ENCODE measurements around the gene CRK.
A peak's percentile ranks its signal among the peaks of the same experiment; 100 is the strongest.
"Not testable (repeated sequence)": the region's sequence is repeated elsewhere in the genome, so short reads cannot be mapped to it uniquely, and the experiment has no call there.

Gene CRK

DNA sequence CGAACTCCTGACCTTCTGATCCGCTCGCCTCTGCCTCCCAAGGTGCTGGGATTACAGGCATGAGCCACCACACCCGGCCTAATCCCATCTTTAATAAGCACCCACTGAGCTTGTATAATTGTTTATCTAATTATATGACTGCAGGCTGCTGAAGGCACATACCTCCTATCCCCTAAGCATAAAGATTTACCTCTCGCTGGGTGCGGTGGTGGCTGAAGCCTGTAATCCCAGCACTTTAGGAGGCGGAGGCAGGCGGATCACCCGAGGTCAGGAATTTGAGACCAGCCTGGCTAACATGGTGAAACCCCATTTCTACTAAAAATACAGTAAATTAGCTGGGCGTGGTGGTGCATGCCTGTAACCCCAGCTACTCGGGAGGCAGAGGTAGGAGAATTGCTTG lies 35.9 kb downstream of the CRK start:
- no peak for DNase-seq

DNA sequence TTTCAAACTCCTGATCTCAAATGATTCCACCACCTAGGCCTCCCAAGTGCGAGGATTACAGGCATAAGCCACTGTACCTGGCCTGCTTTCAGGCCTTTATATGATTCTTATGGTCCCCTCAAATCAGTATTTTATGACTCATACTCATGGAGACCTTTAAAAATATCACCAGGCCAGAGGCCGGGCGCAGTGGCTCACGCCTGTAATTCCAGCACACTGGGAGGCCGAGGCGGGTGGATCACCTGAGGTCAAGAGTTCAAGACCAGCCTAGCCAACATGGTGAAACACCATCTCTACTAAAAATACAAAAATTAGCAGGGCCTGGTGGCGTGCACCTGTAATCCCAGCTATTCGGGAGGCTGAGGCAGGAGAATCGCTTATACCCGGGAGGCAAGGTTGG lies 37.6 kb downstream of the CRK start:
- not testable (repeated sequence) for DNase-seq

DNA sequence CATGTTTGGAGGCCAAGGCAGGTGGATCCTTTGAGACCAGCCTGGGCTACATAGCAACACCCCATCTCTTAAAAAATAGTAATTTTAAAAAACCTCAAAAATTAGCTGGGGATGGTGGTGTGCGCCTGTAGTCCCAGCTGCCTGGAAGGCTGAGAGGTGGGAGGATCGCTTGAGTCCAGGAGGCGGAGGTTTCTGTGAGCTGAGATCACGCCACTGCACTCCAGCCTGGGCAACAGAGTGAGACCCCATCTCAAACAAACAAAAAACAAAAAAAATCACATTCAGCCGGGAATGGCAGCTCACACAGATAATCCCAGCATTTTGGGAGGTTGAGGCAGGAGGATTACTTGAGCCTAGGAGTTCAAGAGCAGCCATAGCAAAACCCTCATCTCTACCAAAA lies 39.6 kb downstream of the CRK start:
- no peak for DNase-seq

DNA sequence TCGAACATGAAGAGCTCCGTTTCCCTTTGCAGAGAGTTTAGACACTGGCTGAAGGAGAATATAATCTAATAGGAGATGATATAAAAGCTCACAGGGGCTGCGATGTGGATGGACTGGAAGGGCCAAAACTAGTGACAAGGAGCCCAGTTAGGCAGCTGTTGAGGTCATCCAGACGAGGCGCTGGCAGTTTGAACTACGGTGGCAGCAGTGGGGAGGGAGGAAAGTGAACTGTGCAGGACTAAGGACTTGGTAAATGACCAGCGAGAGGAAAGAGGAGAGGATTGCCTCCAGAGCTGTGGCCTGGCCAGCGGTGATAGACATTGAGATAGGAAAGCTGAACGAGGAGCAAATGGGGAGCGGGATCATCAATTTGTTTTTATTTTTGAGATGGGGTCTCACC lies 41.4 kb downstream of the CRK start:
- no peak for DNase-seq

DNA sequence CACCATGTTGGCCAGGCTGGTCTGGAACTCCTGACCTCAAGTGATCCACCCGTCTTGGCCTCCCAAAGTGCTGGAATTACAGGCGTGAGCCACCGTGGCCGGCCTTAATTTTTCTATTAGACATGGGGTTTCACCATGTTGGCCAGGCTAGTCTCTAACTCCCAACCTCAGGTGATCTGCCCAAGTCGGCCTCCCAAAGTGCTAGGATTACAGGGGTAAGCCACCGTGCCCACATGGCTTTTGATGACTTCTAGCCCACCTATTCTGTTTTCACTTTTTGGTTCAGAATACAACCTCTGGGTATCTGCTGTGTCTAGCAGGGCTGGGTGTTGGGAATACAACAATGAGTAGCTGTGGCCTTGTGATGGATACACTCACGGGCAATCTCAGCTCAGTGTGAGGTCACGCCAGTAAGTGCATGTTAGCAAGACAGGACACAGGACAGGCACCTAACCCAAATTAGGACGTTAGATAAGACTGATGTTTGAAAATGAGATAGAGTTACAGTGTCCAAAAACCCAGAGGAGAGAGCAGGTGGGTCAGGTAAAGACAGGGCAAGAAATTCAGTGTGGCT lies 41.9 kb downstream of the CRK start:
- DNase-seq: no peak

DNA sequence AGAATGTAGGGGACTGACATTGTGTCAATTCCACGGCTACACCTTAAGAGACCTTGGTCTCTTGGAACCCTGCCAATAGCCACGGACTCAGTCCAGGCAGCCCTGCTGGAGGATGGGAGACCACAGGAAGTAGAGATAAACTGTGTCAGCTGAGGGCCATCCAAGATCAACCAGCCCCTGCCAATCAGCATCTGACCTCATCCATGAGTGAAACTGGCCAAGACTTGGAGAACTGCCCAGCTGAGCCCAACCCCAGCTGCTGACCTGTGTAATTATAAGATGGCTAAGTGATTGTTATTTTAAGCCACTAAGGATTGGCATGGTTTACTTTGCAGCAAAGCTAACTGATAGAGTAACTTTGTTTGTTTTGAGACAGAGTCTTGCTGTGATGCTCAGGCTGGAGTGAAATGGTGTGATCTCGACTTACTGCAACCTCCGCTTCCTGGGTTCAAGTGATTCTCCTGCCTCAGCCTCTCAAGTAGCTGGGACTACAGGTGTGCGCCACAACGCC lies 42.7 kb downstream of the CRK start:
- DNase-seq: no peak

DNA sequence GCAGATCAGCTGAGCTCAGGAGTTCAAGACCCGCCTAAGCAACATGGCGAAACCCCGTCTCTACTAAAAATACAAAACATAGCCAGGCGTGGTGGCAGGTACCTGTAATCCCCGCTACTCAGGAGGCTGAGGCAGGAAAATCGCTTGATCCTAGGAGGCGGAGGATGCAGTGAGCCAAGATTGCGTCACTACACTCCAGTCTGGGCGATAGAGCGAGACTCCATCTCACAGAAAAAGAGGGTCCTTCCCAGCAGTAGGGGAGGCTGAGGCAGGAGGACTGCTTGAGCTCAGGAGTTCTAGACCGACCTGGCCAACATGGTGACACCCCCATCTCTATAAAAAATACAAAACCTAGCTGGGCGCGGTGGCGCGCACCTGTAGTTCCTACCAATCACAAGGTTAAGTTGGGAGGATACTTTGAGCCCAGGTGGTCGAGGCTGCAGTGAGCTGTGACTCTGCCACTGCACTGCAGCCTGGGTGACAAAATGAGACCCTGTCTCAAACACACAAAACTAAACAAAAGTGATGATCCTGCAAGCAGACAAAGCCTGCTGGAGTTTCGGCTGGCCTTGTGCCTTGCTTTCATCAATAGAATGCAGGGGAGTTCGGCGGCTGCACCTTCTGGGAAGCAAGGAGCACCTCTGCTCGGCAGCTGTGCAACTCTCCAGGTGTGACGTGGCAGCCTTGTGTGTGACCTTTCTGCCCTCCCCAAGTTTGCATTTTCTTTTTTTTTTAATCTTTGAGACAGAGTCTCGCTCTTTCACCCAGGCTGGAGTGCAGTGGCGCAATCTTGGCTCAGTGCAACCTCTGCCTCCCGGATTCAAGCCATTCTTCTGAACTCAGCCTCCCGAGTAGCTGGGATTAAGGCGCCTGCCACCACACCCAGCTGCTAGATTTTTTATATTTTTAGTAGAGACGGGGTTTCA lies 43.6 kb downstream of the CRK start:
- no peak for DNase-seq

DNA sequence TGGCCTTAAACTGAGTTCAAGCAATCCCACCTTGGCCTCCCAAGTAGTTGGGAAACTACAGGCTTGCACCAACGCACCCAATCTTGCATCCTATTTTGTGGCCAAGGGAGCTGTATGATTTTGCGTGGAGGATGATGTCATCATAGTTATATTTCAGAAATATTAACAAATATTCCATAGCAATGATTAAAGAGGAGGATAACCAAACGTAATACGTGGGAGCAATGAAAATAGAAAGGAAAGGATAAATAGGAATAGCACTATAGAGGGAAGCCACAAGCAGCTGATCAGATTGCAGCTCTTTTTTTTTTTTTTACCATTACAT lies 53.8 kb downstream of the CRK start:
- no peak for DNase-seq

DNA sequence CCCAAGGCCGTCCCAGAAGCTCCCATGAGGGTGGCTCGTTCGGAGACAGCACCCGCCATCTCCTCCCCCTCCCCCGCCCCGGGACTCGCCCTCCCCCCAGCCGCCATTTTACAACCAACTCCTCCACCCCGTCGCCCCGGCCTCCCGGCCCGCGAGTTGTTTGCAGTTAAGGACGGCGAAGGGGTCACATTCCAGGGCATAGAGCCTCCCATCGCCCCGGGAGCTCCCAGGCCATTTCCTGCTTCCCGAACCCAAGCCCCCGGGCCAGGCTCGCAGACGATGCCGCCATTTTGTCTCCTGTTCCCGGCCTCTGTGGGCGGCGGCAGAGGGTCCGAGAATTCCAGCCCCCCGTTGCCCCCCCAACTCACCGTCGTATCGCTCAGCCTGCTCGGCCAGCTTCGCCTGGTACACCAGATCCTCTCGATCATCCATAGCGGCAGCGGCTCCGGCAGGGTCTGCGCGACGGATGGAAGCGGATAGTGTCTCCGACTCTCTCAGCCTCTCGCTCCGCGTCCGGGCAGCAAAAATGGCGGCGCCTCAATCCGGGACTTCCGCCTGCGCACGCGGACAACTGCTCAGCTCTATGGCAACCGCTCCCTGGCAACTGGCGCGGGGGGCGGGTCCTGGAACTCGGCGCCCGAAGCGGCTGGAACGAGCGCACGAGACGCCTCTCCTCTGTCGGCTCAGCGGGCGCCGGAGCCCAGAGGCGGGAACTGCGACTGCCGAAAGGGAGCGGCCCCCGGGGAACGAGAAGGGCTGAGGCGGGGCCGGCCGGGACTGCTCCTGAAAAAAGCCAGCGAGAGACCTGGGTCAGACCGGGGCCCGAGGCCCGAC lies 56.1 kb downstream of the CRK start, which contains the start of gene YWHAE:
YWHAE (minus strand) TSS at position 544 of the 834 bp plus-strand sequence; CDS start at position 432, 112 bp downstream.
- DNase-seq: peak; percentile 83

DNA sequence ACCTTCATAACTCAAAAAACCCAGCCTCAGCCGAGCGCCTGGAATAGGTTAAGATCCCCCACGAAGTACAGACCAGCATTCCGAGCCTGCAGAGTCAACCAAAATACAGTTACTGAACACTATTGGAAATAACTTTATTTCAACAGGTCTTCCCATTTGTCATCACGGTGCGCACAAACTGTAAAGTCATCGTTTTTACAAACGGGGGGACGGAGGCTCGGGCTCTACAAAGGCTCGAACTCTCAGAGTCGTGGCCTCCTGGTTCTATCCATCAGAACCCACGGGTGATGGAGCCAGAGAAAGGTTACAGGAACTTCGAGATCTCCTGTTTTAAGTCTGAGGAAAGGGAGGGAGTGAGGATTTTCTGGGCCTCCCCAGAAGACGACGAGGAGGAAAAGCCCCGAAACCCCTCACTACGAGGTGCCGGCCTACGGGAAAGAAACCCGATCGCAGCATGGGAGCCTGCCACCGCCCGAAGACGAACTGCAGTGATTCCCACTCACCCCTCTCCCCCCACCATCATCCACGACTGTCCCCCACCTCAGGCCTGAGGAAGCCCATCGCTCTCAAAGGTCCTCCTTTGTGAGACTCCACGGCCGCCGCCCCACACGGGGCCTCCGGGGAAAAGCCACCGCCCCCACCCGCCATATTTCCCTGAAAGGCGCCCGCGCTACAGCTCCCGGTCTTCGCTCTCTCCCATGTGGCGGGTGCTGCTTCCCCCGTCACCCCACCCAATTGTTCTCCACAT lies 56.9 kb downstream of the CRK start:
- DNase-seq: no peak

DNA sequence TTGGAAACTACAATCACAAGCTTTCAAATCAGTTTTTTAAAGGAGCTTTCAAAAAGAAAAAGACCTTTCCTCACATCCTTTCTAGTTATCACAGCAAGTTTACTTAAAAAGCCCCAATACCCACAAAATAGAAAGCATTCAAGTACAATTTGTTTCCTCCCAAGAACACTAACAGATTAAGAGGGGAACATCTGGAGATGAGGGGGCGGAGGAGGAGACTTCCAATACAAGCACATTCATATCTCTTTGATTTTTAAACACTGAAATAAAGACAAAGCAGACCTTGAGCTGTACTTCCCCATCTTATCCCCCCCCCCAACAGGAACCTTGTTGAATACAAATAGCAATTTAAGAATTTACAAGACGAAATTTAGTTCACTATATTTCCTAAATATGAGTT lies 58.0 kb downstream of the CRK start:
- DNase-seq: no peak

DNA sequence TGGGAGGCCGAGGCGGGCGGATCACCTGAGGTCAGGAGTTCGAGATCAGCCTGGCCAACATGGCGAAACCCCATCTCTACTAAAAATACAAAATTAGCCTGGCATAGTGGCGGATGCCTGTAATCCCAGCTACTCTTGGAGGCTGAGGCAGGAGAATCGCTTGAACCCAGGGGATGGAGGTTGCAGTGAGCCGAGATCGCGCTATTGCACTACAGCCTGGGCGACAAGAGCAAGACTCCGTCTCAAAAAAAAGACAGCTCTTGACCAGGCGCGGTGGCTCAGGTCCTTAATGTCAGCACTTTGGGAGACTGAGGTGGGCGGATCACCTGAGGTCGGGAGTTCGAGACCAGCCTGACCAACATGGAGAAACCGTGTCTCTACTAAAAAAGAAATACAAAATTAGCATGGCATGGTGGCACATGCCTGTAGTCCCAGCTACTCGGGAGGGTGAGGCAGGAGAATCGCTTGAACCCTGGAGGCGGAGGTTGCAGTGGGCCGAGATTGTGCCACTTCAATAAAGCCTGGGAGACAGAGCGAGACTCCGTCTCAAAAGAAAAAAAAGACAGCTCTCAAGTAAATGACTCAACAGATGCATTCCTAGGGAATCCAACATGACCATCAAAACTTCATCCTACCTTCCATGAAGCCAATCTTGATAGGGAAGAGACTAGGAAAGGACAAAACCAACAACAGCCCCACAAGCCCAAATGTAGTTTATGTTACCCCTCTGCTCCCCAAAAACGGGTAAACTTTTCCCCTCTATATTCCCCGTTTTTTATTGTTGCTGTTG lies 60.0 kb downstream of the CRK start:
- DNase-seq: not testable (repeated sequence)

DNA sequence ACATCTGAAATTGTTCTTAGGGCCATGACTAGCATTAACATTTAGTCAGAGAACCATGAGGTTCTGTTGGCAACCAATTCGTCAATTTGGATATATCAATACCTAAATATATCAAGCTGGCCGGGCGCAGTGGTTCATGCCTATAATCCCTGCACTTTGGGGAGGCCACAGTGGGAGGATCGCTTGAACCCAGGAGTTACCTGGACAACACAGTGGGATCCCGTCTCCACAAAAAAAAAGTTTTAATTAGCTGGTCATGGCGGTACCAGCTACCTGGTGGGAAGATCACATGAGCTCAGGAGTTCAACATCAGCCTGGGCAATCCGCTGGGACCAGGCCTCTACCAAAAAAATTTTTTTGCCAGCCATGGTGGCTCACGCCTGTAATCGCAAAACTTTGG lies 64.5 kb downstream of the CRK start:
- DNase-seq: no peak

DNA sequence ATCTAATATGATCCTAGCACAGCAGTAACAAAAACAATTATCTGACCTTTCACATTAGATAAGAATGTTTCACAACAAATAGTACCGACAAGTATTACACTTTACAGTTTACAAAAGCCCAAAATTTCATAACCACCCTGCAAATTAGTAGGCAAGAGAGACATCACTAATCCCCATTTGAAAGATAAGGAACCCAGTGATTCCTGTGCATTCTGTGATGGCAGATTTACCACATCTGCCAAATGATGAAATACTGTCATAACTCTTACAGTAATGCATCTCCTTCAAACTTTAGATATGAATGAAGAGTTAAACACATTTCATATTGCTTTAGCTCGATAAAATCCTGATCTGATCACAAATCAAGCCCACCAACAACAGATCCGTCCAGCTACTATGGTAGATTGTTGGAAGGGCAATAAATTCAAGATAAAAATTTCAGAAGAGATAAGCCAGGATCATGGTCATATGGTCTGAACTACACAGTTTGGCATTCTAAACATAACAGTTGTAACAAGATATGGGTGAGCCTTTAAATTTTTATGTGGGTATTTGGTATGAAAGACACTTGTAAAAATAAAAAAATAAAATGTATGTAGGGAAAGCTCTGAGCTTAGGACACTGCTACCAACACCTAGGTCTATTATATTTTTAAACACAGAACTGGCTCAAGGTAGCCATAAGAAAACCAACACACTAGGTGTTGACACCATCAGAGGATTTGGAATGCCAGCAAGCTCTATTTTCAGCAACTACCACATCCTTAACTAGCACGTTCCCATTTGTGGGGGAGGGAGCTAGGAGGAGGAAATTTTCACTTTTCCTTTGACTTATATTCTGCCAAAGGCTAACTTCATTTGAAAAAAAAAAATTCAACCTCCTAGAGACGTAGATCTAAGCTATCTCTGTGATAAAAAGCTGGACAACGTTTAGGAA lies 65.3 kb downstream of the CRK start:
- DNase-seq: no peak

DNA sequence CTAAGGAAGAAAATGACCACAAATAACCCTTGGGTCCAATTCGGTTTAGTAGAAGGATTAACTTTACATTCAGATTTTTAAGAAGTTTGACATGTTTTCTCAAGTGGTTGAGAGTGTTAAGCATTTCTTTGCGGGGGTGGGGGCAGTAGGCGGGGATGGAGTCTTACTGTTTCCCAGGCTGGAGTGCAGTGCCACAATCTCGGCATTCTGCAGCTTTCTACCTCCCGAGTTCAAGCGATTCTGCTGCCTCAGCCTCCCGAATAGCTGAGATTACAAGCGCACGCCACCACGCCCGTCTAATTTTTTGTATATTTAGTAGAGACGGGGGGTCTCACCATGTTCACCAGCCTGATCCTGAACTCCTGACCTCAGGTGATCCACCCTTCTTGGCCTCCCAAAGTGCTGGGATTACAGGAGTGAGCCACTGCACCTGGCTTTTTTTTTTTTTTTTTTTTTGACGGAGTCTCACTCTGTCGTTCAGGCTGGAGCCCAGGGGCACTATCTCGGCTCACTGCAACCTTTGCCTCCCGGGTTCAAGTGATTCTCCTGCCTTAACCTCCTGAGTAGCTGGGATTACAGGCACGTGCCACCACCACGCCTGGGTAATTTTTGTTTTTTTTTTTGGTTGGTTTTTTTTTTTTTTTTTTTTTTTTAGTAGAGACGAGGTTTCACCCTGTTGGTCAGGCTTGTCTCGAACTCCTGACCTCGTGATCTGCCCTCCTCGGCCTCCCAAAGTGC lies 68.4 kb downstream of the CRK start:
- not testable (repeated sequence) for DNase-seq

DNA sequence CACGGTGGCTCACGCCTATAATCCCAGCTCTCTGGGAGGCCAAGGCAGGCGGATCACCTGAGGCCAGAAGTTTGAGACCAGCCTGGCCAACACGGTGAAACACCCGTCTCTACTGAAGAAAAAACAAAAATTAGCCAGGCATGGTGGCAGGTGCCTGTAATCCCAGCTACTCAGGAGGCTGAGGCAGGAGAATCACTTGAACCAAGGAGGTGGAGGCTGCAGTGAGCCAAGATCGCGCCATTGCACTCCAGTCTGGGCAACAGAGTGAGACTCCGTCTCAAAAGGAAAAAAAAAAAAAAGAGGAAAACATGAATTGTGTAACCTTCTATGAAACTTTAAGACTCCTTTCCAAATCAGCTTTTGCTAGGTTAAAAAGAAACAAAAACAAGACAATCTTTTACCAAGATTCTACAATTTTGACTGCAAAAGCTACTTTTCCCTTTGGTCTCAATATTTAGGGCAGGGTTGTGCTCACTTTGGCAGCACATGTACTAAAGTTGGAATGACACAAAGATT lies 69.3 kb downstream of the CRK start:
- DNase-seq: not testable (repeated sequence)

DNA sequence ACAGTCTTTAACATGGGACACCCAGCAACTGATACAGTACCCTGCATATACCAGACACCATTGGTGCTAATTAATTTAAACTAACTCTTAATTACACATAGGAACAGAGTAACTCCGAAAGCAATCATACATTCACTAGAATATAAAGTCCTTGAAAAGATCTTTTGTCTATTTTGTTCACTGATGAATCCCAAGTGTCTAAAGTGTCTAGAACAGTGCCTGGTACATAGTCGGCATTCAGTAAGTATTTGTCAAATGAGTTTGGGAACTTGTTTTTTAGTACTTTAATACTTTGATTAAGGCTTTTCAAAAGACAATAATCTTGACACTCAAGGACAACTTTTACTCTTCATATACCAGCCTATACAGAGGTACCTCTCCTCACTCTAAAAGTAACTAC lies 69.8 kb downstream of the CRK start:
- DNase-seq: no peak

DNA sequence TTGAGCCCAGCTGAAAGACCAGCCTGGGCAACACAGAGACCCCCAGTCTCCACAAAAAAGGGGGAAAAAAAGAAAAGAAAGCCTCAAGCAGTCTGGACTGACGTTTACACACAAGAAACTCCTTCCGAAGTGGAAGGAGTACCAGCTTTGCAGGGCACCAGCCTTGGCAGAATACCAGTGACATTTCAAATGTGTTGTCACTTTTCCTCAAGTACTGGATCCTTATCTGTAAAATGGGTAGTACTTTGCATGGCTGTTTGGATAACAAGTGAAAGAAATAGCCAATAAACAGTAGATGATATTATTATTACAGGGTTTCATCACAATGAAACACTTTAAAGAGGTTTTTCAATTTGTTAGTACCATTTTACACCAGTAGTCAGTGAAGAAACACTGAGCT lies 70.2 kb downstream of the CRK start:
- no peak for DNase-seq

DNA sequence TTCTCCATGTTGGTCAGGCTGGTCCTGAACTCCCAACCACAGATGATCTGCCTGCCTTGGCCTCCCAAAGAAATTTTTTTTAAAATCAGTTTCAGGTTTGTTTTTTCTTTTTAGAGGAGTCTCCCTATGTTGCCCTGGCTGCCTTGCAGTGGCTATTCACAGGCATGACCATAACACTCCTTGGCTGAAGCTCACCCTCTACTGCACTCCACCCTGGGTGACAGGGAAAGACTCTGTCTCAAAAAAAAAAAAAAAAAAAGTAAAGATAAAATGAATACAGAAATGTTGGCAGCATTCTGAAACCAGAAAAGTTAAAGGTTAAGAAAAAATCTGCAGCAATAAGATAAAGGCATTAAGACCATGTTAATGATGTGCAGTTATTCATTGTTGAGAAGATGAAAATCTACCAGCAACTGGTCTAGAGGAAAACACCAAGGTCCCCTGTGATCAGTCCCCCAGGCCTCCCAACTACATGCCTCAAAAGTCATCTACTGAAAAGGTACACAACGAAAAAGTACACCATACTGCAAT lies 71.1 kb downstream of the CRK start:
- no peak for DNase-seq

DNA sequence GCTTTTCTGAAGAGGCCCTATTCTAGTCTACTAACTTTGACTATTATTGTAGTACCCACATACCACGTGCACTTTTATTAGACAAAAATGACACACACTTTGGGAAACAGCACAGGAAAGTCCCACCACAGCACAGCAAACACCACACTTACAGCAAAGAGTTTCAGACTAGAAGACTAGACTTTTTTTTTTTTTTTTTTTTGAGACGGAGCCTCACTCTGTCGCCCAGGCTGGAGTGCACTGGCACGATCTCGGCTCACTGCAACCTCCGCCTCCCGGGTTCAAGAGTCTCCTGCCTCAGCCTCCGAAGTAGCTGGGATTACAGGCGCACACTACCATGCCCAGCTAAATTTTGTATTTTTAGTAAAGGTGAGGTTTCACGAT lies 76.1 kb downstream of the CRK start:
- no peak for DNase-seq
